ENCODE data around the gene MPHOSPH9.
"Not testable (repeated sequence)": the region's sequence is repeated elsewhere in the genome, so short reads cannot be mapped to it uniquely, and the experiment has no call there.

The MPHOSPH9 gene

GRCh38 chr12:123253641-123254459 is 20.9 kb upstream of the MPHOSPH9 start:
- peaks cover 17% of the 10 kb centered on the region; the same call in 1 of the 2 replicates for H3K4me1 ChIP-seq (ENCODE audit: control insufficient read depth, insufficient read depth, low read length)
- H3K27ac ChIP-seq (ENCODE audit: low read depth, low read length) = no peak overlapping the region
- no peaks in the 10 kb centered on the region for H3K27me3 ChIP-seq (ENCODE audit: control insufficient read depth, insufficient read depth, low read length)
- peaks cover 4% of the 10 kb centered on the region; the same call in 1 of the 2 replicates for H3K9me3 ChIP-seq (ENCODE audit: control insufficient read depth, insufficient read depth, low read depth, low read length)
- no peak overlapping the region for H3K4me3 ChIP-seq (ENCODE audit: low read depth, low read length)
- peaks cover 68% of the 10 kb centered on the region for H3K36me3 ChIP-seq (ENCODE audit: control insufficient read depth, insufficient read depth, low read length)
- no peak overlapping the region for H3K9ac ChIP-seq (ENCODE audit: low read length)

DNA sequence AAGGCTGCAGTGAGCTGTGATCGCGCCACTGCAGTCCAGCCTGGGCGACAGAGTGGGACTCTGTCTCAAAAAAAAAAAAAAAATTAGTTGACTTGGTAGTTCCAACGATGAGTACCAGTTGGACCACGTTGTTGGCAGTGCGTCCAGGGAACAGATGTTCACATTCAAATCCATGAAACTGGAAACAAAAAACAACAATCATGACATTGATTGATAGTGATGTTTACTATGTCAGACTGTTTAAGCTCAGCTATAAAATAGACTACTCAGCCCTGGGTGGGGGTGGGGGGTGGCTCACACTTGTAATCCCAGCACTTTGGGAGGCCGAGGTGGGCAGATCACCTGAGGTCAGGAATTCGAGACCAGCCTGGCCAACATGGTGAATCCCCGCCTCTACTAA is 19.4 kb upstream of the MPHOSPH9 start:
- Histone ChIP-seq H3K36me3 (ENCODE audit: control insufficient read depth, insufficient read depth, low read length) (peaks cover 59% of the 10 kb centered on the region), H3K4me1 (ENCODE audit: control insufficient read depth, insufficient read depth, low read length) (peaks cover 17% of the 10 kb centered on the region; the same call in 1 of the 2 replicates)
- H3K4me3 ChIP-seq (ENCODE audit: low read depth, low read length); H3K27me3 ChIP-seq (ENCODE audit: control insufficient read depth, insufficient read depth, low read length); H3K9ac ChIP-seq (ENCODE audit: low read length); H3K27ac ChIP-seq (ENCODE audit: low read depth, low read length); H3K9me3 ChIP-seq (ENCODE audit: control insufficient read depth, insufficient read depth, low read depth, low read length): not testable (repeated sequence)

- no peak overlapping the region for H3K4me3 ChIP-seq (ENCODE audit: low read depth, low read length)
- H3K36me3 ChIP-seq (ENCODE audit: control insufficient read depth, insufficient read depth, low read length) = peaks cover 50% of the 10 kb centered on the region
- peak overlapping the region; percentile 82 for H3K9ac ChIP-seq (ENCODE audit: low read length)
- H3K4me1 ChIP-seq (ENCODE audit: control insufficient read depth, insufficient read depth, low read length) = peaks cover 17% of the 10 kb centered on the region; the same call in 1 of the 2 replicates
- no peaks in the 10 kb centered on the region for H3K27me3 ChIP-seq (ENCODE audit: control insufficient read depth, insufficient read depth, low read length)
- peak overlapping the region; percentile 77; the same call in 1 of the 2 replicates for H3K27ac ChIP-seq (ENCODE audit: low read depth, low read length)
- H3K9me3 ChIP-seq (ENCODE audit: control insufficient read depth, insufficient read depth, low read depth, low read length) = peaks cover 7% of the 10 kb centered on the region; the same call in 1 of the 2 replicates
These were observed 18.6 kb upstream of the MPHOSPH9 start for GRCh38 chr12:123251403-123252076.

DNA sequence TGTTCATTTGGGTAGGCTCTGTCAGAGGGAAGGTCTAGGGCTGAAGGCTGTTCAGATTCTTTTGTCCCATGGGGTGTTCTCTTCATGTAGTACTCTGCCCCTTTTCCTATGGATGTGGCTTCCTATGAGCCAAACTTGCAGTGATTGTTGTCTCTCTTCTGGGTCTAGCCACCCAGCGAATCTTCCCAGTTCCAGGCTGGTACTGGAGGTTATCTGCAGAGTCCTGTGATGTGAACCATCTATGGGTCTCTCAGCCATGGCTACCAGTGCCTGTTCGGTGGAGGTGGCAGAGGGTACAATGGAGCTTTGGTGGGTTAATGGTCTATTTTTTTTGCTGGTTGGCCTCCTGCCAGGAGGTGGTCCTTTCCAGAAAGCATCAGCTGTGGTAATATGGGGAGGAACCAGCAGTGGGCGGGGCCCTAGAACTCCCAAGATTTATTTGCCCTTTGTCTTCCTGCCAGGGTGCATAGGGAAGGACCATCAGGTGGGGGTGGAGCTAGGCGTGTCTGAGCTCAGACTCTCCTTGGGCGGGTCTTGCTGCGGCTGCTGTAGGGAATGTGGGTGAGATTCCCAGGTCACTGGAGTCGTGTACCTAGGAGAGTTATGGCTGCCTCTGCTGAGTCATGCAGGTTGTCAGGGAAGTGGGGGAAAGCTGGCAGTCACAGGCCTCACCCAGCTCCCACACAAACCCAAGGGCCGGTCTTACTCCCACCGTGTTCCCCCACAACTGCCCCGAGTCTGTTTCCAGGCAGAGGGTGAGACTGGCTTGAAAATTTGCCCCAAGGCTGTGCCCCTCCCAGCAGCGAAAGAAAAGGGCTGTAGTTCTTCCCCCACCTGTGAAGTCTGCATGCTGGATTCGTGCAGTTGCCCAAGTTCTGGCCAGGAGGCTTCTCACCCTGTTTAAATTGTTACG is 17.8 kb upstream of the MPHOSPH9 start:
- Histone ChIP-seq H3K36me3 (ENCODE audit: control insufficient read depth, insufficient read depth, low read length) (peaks cover 43% of the 10 kb centered on the region), H3K4me1 (ENCODE audit: control insufficient read depth, insufficient read depth, low read length) (peaks cover 17% of the 10 kb centered on the region; the same call in 1 of the 2 replicates), H3K4me3 (ENCODE audit: low read depth, low read length) (no peak overlapping the region), H3K27ac (ENCODE audit: low read depth, low read length) (peak overlapping the region; percentile 77; the same call in 1 of the 2 replicates), H3K9me3 (ENCODE audit: control insufficient read depth, insufficient read depth, low read depth, low read length) (peaks cover 7% of the 10 kb centered on the region; the same call in 1 of the 2 replicates), H3K27me3 (ENCODE audit: control insufficient read depth, insufficient read depth, low read length) (no peaks in the 10 kb centered on the region), H3K9ac (ENCODE audit: low read length) (peak overlapping the region; percentile 82)

DNA sequence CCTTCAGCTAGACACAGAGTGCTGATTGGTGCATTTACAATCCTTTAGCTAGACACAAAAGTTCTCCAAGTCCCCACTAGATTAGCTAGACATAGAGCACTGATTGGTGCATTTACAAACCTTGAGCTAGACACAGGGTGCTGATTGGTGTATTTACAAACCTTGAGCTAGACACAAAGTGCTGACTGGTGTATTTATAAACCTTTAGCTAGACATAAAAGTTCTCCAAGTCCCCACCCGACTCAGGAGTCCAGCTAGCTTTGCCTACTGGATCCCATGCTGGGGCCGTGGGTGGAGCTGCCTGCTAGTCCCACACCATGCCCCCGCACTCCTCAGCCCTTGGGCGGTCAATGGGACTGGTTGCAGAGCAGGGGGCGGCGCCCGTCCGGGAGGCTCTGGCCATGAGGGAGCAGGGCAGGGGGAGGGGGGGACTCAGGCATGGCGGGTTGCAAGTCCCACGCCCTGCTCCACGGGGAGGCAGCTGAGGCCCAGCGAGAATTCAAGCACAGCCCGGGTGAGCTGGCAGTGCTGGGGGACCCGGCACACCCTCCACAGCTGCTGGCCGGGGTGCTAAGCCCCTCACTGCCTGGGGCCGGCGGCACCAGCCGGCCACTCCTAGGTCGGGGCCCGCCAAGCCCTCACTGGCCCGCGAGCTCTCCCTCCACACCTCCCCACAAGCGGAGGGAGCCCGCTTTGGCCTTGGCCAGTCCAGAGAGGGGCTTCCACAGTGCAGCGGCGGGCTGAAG is 16.2 kb upstream of the MPHOSPH9 start:
- H3K36me3 ChIP-seq (ENCODE audit: control insufficient read depth, insufficient read depth, low read length) = peaks cover 29% of the 10 kb centered on the region

DNA sequence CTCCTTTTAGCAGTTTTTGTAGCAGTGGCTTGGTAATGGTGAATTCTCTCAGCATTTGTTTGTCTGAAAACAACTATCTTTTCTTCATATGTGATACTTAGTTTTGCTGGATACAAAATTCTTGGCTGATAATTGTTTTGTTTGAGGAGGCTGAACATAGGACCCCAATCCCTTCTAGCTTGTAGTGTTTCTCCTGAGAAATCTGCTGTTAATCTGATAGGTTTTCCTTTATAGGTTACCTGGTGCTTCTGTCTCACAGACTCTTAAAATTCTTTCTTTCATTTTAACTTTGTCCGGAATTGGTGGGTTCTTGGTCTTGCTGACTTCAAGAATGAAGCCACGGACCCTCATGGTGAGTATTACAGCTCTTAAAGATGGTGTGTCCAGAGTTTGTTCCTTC is 15.2 kb upstream of the MPHOSPH9 start:
- H3K27me3 ChIP-seq (ENCODE audit: control insufficient read depth, insufficient read depth, low read length); H3K27ac ChIP-seq (ENCODE audit: low read depth, low read length); H3K9me3 ChIP-seq (ENCODE audit: control insufficient read depth, insufficient read depth, low read depth, low read length); H3K9ac ChIP-seq (ENCODE audit: low read length); H3K4me3 ChIP-seq (ENCODE audit: low read depth, low read length): not testable (repeated sequence)
- peaks cover 18% of the 10 kb centered on the region for H3K36me3 ChIP-seq (ENCODE audit: control insufficient read depth, insufficient read depth, low read length)
- H3K4me1 ChIP-seq (ENCODE audit: control insufficient read depth, insufficient read depth, low read length) = peaks cover 17% of the 10 kb centered on the region; the same call in 1 of the 2 replicates

More for the DNA sequence above, 16.2 kb upstream of the MPHOSPH9 start:
- not testable (repeated sequence) for H3K9me3 ChIP-seq (ENCODE audit: control insufficient read depth, insufficient read depth, low read depth, low read length); H3K27ac ChIP-seq (ENCODE audit: low read depth, low read length); H3K9ac ChIP-seq (ENCODE audit: low read length); H3K27me3 ChIP-seq (ENCODE audit: control insufficient read depth, insufficient read depth, low read length); H3K4me3 ChIP-seq (ENCODE audit: low read depth, low read length)
- H3K4me1 ChIP-seq (ENCODE audit: control insufficient read depth, insufficient read depth, low read length) = peaks cover 17% of the 10 kb centered on the region; the same call in 1 of the 2 replicates

GRCh38 chr12:123245678-123246077 is 12.7 kb upstream of the MPHOSPH9 start:
- H3K27me3 ChIP-seq (ENCODE audit: control insufficient read depth, insufficient read depth, low read length) = no peaks in the 10 kb centered on the region
- H3K9me3 ChIP-seq (ENCODE audit: control insufficient read depth, insufficient read depth, low read depth, low read length) = peaks cover 7% of the 10 kb centered on the region; the same call in 1 of the 2 replicates
- H3K4me3 ChIP-seq (ENCODE audit: low read depth, low read length) = no peak overlapping the region
- no peak overlapping the region for H3K27ac ChIP-seq (ENCODE audit: low read depth, low read length)
- no peak overlapping the region for H3K9ac ChIP-seq (ENCODE audit: low read length)
- peaks cover 23% of the 10 kb centered on the region for H3K36me3 ChIP-seq (ENCODE audit: control insufficient read depth, insufficient read depth, low read length)
- peaks cover 4% of the 10 kb centered on the region; the same call in 1 of the 2 replicates for H3K4me1 ChIP-seq (ENCODE audit: control insufficient read depth, insufficient read depth, low read length)

GRCh38 chr12:123243671-123244262 is 10.8 kb upstream of the MPHOSPH9 start:
- H3K4me3 ChIP-seq (ENCODE audit: low read depth, low read length) = no peak overlapping the region
- H3K27ac ChIP-seq (ENCODE audit: low read depth, low read length) = no peak overlapping the region
- peaks cover 25% of the 10 kb centered on the region for H3K36me3 ChIP-seq (ENCODE audit: control insufficient read depth, insufficient read depth, low read length)
- peaks cover 2% of the 10 kb centered on the region; the same call in 1 of the 2 replicates for H3K9me3 ChIP-seq (ENCODE audit: control insufficient read depth, insufficient read depth, low read depth, low read length)
- no peak overlapping the region for H3K9ac ChIP-seq (ENCODE audit: low read length)
- no peaks in the 10 kb centered on the region; the same call in 1 of the 2 replicates for H3K4me1 ChIP-seq (ENCODE audit: control insufficient read depth, insufficient read depth, low read length)
- H3K27me3 ChIP-seq (ENCODE audit: control insufficient read depth, insufficient read depth, low read length) = no peaks in the 10 kb centered on the region

GRCh38 chr12:123242116-123242904 is 9.4 kb upstream of the MPHOSPH9 start:
- no peaks in the 10 kb centered on the region for H3K27me3 ChIP-seq (ENCODE audit: control insufficient read depth, insufficient read depth, low read length)
- peaks cover 21% of the 10 kb centered on the region for H3K36me3 ChIP-seq (ENCODE audit: control insufficient read depth, insufficient read depth, low read length)
- no peak overlapping the region for H3K9ac ChIP-seq (ENCODE audit: low read length)
- H3K4me1 ChIP-seq (ENCODE audit: control insufficient read depth, insufficient read depth, low read length) = no peaks in the 10 kb centered on the region; the same call in 1 of the 2 replicates
- H3K9me3 ChIP-seq (ENCODE audit: control insufficient read depth, insufficient read depth, low read depth, low read length) = no peaks in the 10 kb centered on the region
- no peak overlapping the region for H3K27ac ChIP-seq (ENCODE audit: low read depth, low read length)
- no peak overlapping the region for H3K4me3 ChIP-seq (ENCODE audit: low read depth, low read length)
